OCI-LY7 (cell line): ENCODE measurements around the gene RHBDD1. TPM values are rescaled to one million over a fixed set of nuclear protein-coding genes. Genes with fewer than 3 reads are reported as not detected.

Experiments used
- BruUV-seq: library from RNA; stranded (reverse); fragments of 400-500 nt; replicated peaks from 2 replicates; lab custom pipeline; 2021; lab: Mats Ljungman, UMichigan
- CTCF ChIA-PET: fragments of 300-600 bp; sonication (Branson Sonifier 250); formaldehyde crosslinking; loops from one replicate; lab custom pipeline; 2022; ENCODE audit warnings: antibody characterized with exemption; ENCODE audit not compliant: unreplicated experiment; lab: Charles Lee
- POLR2A ChIA-PET: fragments of 300-600 bp; sonication (Branson Sonifier 250); formaldehyde crosslinking; loops from one replicate; lab custom pipeline; 2022; ENCODE audit warnings: antibody characterized with exemption; lab: Charles Lee
- DNase-seq: peaks from one replicate; pipeline ENCODE4 v3.0.0-alpha.2; 2015; ENCODE audit warnings: low spot score
- H2AFZ ChIP-seq: fragments of 200-600 bp; sonication (generic), shearing (Covaris generic); 2 replicates; pipeline ENCODE4 v1.6.1; 2014; ENCODE audit warnings: mild to moderate bottlenecking, antibody characterized with exemption, low read length, moderate library complexity
- H3K27ac ChIP-seq: fragments of 200-600 bp; sonication (generic); 2 replicates; pipeline ENCODE4 v1.5.1; 2014; ENCODE audit warnings: mixed run types, low read depth, mild to moderate bottlenecking, moderate library complexity, low read length, inconsistent platforms; ENCODE audit not compliant: poor library complexity, severe bottlenecking
- H3K36me3 ChIP-seq: fragments of 200-600 bp; sonication (generic); 2 replicates; pipeline ENCODE4 v1.6.1; 2014; ENCODE audit warnings: mild to moderate bottlenecking, antibody characterized with exemption, low read length, moderate library complexity, mixed read lengths; ENCODE audit not compliant: insufficient read depth
- H3K4me1 ChIP-seq: fragments of 200-600 bp; sonication (generic); 2 replicates; pipeline ENCODE4 v1.5.1; 2014; ENCODE audit warnings: mild to moderate bottlenecking, low read length; ENCODE audit not compliant: insufficient read depth, poor library complexity, severe bottlenecking
- H3K4me2 ChIP-seq: fragments of 200-600 bp; sonication (generic); 2 replicates; pipeline ENCODE4 v1.6.1; 2014; ENCODE audit warnings: mild to moderate bottlenecking, low read length
- H3K4me3 ChIP-seq: fragments of 200-600 bp; sonication (generic); 2 replicates; pipeline ENCODE4 v1.5.1; 2014; ENCODE audit warnings: mild to moderate bottlenecking, low read depth, low read length; ENCODE audit not compliant: poor library complexity, severe bottlenecking
- H3K79me2 ChIP-seq: fragments of 200-600 bp; sonication (generic); 2 replicates; pipeline ENCODE4 v1.6.1; 2016; ENCODE audit warnings: low read depth, mild to moderate bottlenecking, low read length, moderate library complexity, mixed read lengths; ENCODE audit not compliant: insufficient read depth
- H3K9me2 ChIP-seq: fragments of 200-600 bp; sonication (generic); 2 replicates; pipeline ENCODE4 v1.6.1; 2016; ENCODE audit warnings: mild to moderate bottlenecking, low read length, mixed read lengths; ENCODE audit not compliant: insufficient read depth
- H3K9me3 ChIP-seq: fragments of 200-600 bp; sonication (generic); 2 replicates; pipeline ENCODE4 v1.6.1; 2014; ENCODE audit warnings: mild to moderate bottlenecking, mixed run types, low read length, mixed read lengths
- H4K20me1 ChIP-seq: fragments of 200-600 bp; sonication (generic); 2 replicates; pipeline ENCODE4 v1.6.1; 2014; ENCODE audit warnings: mild to moderate bottlenecking, antibody characterized with exemption, low read length, moderate library complexity, mixed read lengths; ENCODE audit not compliant: insufficient read depth
- EZH2phosphoT487 ChIP-seq: fragments of 200-600 bp; sonication (generic); IDR thresholded peaks from 2 replicates; pipeline ENCODE4 v1.6.1; 2018; ENCODE audit warnings: low read depth, borderline replicate concordance, mild to moderate bottlenecking, mixed run types, antibody characterized with exemption, low read length, moderate library complexity, mixed read lengths
- intact Hi-C: fragments of 100-400 bp; cut with micrococcal nuclease; formaldehyde crosslinking; loops from one replicate; pipeline ENCODE4 v1.10.0; 2022; ENCODE audit not compliant: unreplicated experiment
- total RNA-seq, 2 experiments: library from RNA; depleted of rRNA in 1 of 2; stranded (reverse); fragments of >200 nt in 1 of 2; shearing (Covaris generic) in 1 of 2; gene quantifications; 2 replicates each; pipeline ENCODE4 v1.2.3, GENCODE V29; 2014 to 2022
- TF ChIP-seq, protein P1 (sequence below): fragments of 200-600 bp; sonication (generic); conservative IDR thresholded peaks from 2 replicates; pipeline ENCODE4 v1.5.1; 2014; ENCODE audit warnings: mild to moderate bottlenecking, antibody characterized with exemption, low read length, moderate library complexity, mixed read lengths

RHBDD1 gene
- total RNA-seq, 2 experiments from 2014 or later, result 40.8 to 80.3 TPM

- Histone ChIP-seq H3K79me2 (no peaks in the 10 kb centered on the region), H3K4me1 (no peaks in the 10 kb centered on the region), H3K4me2 (no peak overlapping the region), H4K20me1 (no peaks in the 10 kb centered on the region), H3K9me3 (no peaks in the 10 kb centered on the region), H3K36me3 (no peaks in the 10 kb centered on the region), H3K9me2 (no peaks in the 10 kb centered on the region), H2AFZ (no peak overlapping the region), H3K4me3 (no peak overlapping the region), H3K27ac (no peak overlapping the region)
- ChIA-PET CTCF (no interaction called here), POLR2A (interaction anchor here (1.6 kb wide), 1 partner anchor 11 kb away, joined by 5 read pairs; no protein-coding TSS in a partner anchor)
- intact Hi-C loops, result no loop called here
- BruUV-seq, result no TSS peak
- TF ChIP-seq, protein P1, sequence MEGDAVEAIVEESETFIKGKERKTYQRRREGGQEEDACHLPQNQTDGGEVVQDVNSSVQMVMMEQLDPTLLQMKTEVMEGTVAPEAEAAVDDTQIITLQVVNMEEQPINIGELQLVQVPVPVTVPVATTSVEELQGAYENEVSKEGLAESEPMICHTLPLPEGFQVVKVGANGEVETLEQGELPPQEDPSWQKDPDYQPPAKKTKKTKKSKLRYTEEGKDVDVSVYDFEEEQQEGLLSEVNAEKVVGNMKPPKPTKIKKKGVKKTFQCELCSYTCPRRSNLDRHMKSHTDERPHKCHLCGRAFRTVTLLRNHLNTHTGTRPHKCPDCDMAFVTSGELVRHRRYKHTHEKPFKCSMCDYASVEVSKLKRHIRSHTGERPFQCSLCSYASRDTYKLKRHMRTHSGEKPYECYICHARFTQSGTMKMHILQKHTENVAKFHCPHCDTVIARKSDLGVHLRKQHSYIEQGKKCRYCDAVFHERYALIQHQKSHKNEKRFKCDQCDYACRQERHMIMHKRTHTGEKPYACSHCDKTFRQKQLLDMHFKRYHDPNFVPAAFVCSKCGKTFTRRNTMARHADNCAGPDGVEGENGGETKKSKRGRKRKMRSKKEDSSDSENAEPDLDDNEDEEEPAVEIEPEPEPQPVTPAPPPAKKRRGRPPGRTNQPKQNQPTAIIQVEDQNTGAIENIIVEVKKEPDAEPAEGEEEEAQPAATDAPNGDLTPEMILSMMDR, result no peak
- TF ChIP-seq EZH2phosphoT487, result no peak
- no peak for DNase-seq
Observed at GRCh38 chr2:227022608-227023007, 186.8 kb downstream of the RHBDD1 start.

DNA sequence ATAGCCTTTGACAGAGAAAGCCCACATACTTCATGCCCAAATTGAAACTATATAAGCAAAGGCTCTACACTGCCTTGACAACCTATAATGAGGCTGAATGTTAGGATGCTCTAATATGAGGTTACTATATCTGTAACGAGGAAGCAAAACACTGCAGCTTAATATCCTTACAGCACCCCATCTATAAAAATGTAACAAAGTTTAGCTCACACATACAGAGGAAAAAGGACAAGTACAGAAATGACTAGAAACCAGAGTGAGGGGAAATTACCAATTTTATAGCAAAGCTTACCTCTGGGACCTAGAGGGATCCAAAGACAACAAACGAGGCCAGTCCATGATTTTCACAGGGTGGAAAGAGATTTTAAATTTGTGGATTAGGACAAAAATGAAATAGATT is 189.7 kb downstream of the RHBDD1 start:
- Histone ChIP-seq H3K4me2 (no peak overlapping the region), H3K9me3 (no peaks in the 10 kb centered on the region), H3K4me3 (no peak overlapping the region), H3K4me1 (no peaks in the 10 kb centered on the region), H2AFZ (no peak overlapping the region), H3K36me3 (no peaks in the 10 kb centered on the region), H3K79me2 (no peaks in the 10 kb centered on the region), H3K27ac (no peak overlapping the region), H4K20me1 (no peaks in the 10 kb centered on the region), H3K9me2 (no peaks in the 10 kb centered on the region)
- TF ChIP-seq EZH2phosphoT487, result no peak
- TF ChIP-seq, protein P1, result no peak
- ChIA-PET POLR2A (interaction anchor here (0.6 to 1.6 kb wide), 4 partner anchors 16 to 925 kb away, joined by 3 to 5 read pairs (median 4); no protein-coding TSS in a partner anchor), CTCF (no interaction called here)
- BruUV-seq, result no TSS peak
- DNase-seq, result no peak
- intact Hi-C loops, result no loop called here

GRCh38 chr2:227029426-227030105 is 193.7 kb downstream of the RHBDD1 start:
- BruUV-seq, result no TSS peak
- H3K27ac ChIP-seq, result no peak overlapping the region
- H3K36me3 ChIP-seq, result no peaks in the 10 kb centered on the region
- H4K20me1 ChIP-seq, result no peaks in the 10 kb centered on the region
- H3K9me2 ChIP-seq, result no peaks in the 10 kb centered on the region
- no peak overlapping the region for H2AFZ ChIP-seq
- POLR2A ChIA-PET, result interaction anchor here (0.7 to 0.9 kb wide), 3 partner anchors 8 to 61 kb away, joined by 3 read pairs; no protein-coding TSS in a partner anchor
- no peaks in the 10 kb centered on the region for H3K4me1 ChIP-seq
- CTCF ChIA-PET, result no interaction called here
- no peaks in the 10 kb centered on the region for H3K9me3 ChIP-seq
- H3K79me2 ChIP-seq, result no peaks in the 10 kb centered on the region
- DNase-seq, result no peak
- no peak overlapping the region for H3K4me3 ChIP-seq
- TF ChIP-seq EZH2phosphoT487, result no peak
- no peak overlapping the region for H3K4me2 ChIP-seq
- intact Hi-C loops, result loop anchor here (10.0 kb wide), 1 partner anchor 75 kb away; no protein-coding TSS in a partner anchor
